Progenitor cell of endocrine pancreas (in vitro differentiated cells): Measurements from ENCODE around the gene FBXL5. TPM values are rescaled to one million over a fixed set of nuclear protein-coding genes. Genes with fewer than 3 reads are reported as not detected.
A peak's percentile ranks its signal among the peaks of the same experiment; 100 is the strongest.

Source experiments
- DNase-seq: peaks from one replicate; pipeline ENCODE4 v3.0.0; 2021; ENCODE audit warnings: low spot score; ENCODE audit not compliant: unreplicated experiment
- H3K27ac Mint-ChIP-seq: 2 replicates; pipeline ENCODE4 v1.8.0; 2021; ENCODE audit warnings: mild to moderate bottlenecking, moderate library complexity, mixed read lengths
- H3K27me3 Mint-ChIP-seq: 2 replicates; pipeline ENCODE4 v1.8.0; 2021; ENCODE audit warnings: mixed read lengths
- H3K36me3 Mint-ChIP-seq: 2 replicates; pipeline ENCODE4 v1.8.0; 2022; ENCODE audit warnings: mixed read lengths; ENCODE audit not compliant: insufficient read depth
- H3K4me1 Mint-ChIP-seq: 2 replicates; pipeline ENCODE4 v1.8.0; 2021; ENCODE audit warnings: low read depth, mixed read lengths
- H3K4me3 Mint-ChIP-seq: 2 replicates; pipeline ENCODE4 v1.8.0; 2021; ENCODE audit warnings: low read depth, mild to moderate bottlenecking, moderate library complexity, mixed read lengths
- H3K9me3 Mint-ChIP-seq: 2 replicates; pipeline ENCODE4 v1.8.0; 2021; ENCODE audit warnings: low read depth, mixed read lengths
- CTCF ChIP-seq: fragments of 200-600 bp; sonication (generic); IDR thresholded peaks from one replicate; pipeline ENCODE4 v1.5.0; 2021; ENCODE audit warnings: antibody characterized with exemption, mild to moderate bottlenecking; ENCODE audit not compliant: unreplicated experiment
- long read RNA-seq: library from polyadenylated mRNA; unstranded; transcript quantifications from one replicate; pipeline ENCODE4 v2.0.0, GENCODE V29; 2020
- total RNA-seq: library from RNA; stranded (reverse); gene quantifications from 2 replicates; pipeline ENCODE4 v1.2.1, GENCODE V29; 2021

FBXL5 gene
- 66.9 and 72.1 TPM in 2 replicates for total RNA-seq
- long read RNA-seq, transcript FBXL5-202 (11 exons, 2,837 nt), result minor isoform, 29 of 570 reads
- long read RNA-seq, transcript FBXL5-201 (11 exons, 3,385 nt), result major isoform, 451 of 570 reads
- long read RNA-seq, partial matches to known transcripts, result 27 of 570 reads
- long read RNA-seq, other reads (novel, unspliced or antisense), result 60 of 570 reads

GRCh38 chr4:15655223-15656037 is at the start of gene FBXL5:
FBXL5 (minus strand) TSS chr4:15655357; CDS start chr4:15655287, 70 bp downstream.
- Mint-ChIP-seq H3K4me3 (peak within 1 kb of the TSS; percentile 97), H3K36me3 (no peaks in the 10 kb centered on the region), H3K27ac (peak within 1 kb of the TSS; percentile 100), H3K27me3 (no peaks in the 10 kb centered on the region), H3K9me3 (no peaks in the 10 kb centered on the region), H3K4me1 (peaks cover 38% of the 10 kb centered on the region)
- peak; percentile 62 for DNase-seq
- TF ChIP-seq CTCF, result no peak

- Mint-ChIP-seq H3K9me3 (peaks cover 10% of the 10 kb centered on the region), H3K27me3 (no peaks in the 10 kb centered on the region), H3K4me3 (no peak overlapping the region), H3K4me1 (peaks cover 9% of the 10 kb centered on the region), H3K27ac (no peak overlapping the region), H3K36me3 (peaks cover 1% of the 10 kb centered on the region)
- DNase-seq, result no peak
- TF ChIP-seq CTCF, result no peak
Observed at GRCh38 chr4:15704129-15704528, 49.0 kb upstream of the FBXL5 start.

- no peak overlapping the region for H3K4me3 Mint-ChIP-seq
Observed at GRCh38 chr4:15703439-15703838, 48.3 kb upstream of the FBXL5 start.

GRCh38 chr4:15702941-15703403 is 47.8 kb upstream of the FBXL5 start, which contains the start of gene BST1:
BST1 (plus strand) TSS chr4:15703065; CDS start chr4:15703145, 80 bp downstream.
- H3K4me3 Mint-ChIP-seq, result peak within 1 kb of the TSS; percentile 56
- peaks cover 7% of the 10 kb centered on the region for H3K4me1 Mint-ChIP-seq
- peaks cover 1% of the 10 kb centered on the region for H3K36me3 Mint-ChIP-seq
- peaks cover 14% of the 10 kb centered on the region for H3K9me3 Mint-ChIP-seq
- no peak for DNase-seq
- TF ChIP-seq CTCF, result no peak
- no peaks in the 10 kb centered on the region for H3K27me3 Mint-ChIP-seq
- peak within 1 kb of the TSS; percentile 51 for H3K27ac Mint-ChIP-seq

More at GRCh38 chr4:15703439-15703838, 48.3 kb upstream of the FBXL5 start:
- Mint-ChIP-seq H3K27me3 (no peaks in the 10 kb centered on the region), H3K27ac (peak overlapping the region; percentile 51), H3K4me1 (peaks cover 7% of the 10 kb centered on the region), H3K36me3 (peaks cover 1% of the 10 kb centered on the region), H3K9me3 (peaks cover 14% of the 10 kb centered on the region)
- no peak for DNase-seq
- TF ChIP-seq CTCF, result no peak

- Mint-ChIP-seq H3K27ac (no peak overlapping the region), H3K4me3 (no peak overlapping the region), H3K27me3 (no peaks in the 10 kb centered on the region), H3K4me1 (peaks cover 6% of the 10 kb centered on the region), H3K36me3 (peaks cover 4% of the 10 kb centered on the region), H3K9me3 (peaks cover 15% of the 10 kb centered on the region)
- no peak for DNase-seq
- no peak for TF ChIP-seq CTCF
Observed at GRCh38 chr4:15696866-15697265, 41.7 kb upstream of the FBXL5 start.
